H1 (cell line): ENCODE measurements around the gene NMD3. TPM values are rescaled to one million over a fixed set of nuclear protein-coding genes. Genes with fewer than 3 reads are reported as not detected.

Experiments
- BCL11A ChIP-seq, 2 experiments: IDR thresholded peaks; one replicate each; pipeline ENCODE4 v1.6.1; 2011; ENCODE audit warnings: low read depth in 2 of 2, low read length in 2 of 2, mild to moderate bottlenecking in 2 of 2
- POLR2A ChIP-seq, 2 experiments: IDR thresholded peaks; 1 replicate in 1 of 2; 2 replicates in 1 of 2; pipeline ENCODE4 v1.6.1; 2011; ENCODE audit warnings: low read depth in 2 of 2, low read length in 2 of 2, mild to moderate bottlenecking in 2 of 2; ENCODE audit errors: control extremely low read depth in 1 of 2
- RNF2 ChIP-seq: fragments of 200-900, 300-1000 bp; sonication (generic); IDR thresholded peaks from 2 replicates; pipeline ENCODE4 v1.7.1; 2016; ENCODE audit warnings: borderline replicate concordance, low read depth, mild to moderate bottlenecking, antibody characterized with exemption, low read length; ENCODE audit not compliant: poor library complexity, severe bottlenecking; ENCODE audit errors: missing control alignments
- SIRT6 ChIP-seq: IDR thresholded peaks from one replicate; pipeline ENCODE4 v1.7.1; 2012; ENCODE audit warnings: low read length, inconsistent platforms
- SP4 ChIP-seq: IDR thresholded peaks from 2 replicates; pipeline ENCODE4 v1.6.1; 2012; ENCODE audit warnings: low read length, inconsistent platforms
- SRF ChIP-seq: IDR thresholded peaks from 2 replicates; pipeline ENCODE4 v1.6.1; 2011; ENCODE audit warnings: mild to moderate bottlenecking, low read depth, low read length, moderate library complexity
- polyA plus RNA-seq, 7 experiments: library from polyadenylated mRNA; depleted of rRNA in 3 of 7; stranded (reverse) in 5 of 7; unstranded in 2 of 7; fragments of >200 nt in 5 of 7; fragments of 200-250 nt in 2 of 7; gene quantifications; 1 replicate in 5 of 7; 2 replicates in 1 of 7; 4 replicates in 1 of 7; pipeline versions ENCODE4 v1.2.1 to v1.2.3, GENCODE V29; 2011 to 2013; ENCODE audit warnings: missing spikeins in 2 of 7, mixed read lengths in 2 of 7
- total RNA-seq: library from RNA; stranded (reverse); fragmentation: NEBNext Ultra II Directional; extraction: Animal tissue kit (Norgen Biotek cat#: 25700); gene quantifications from 2 replicates; pipeline ENCODE4 v1.2.1, GENCODE V29; 2021
- TF ChIP-seq, protein P1 (sequence below): fragments of 300-600 bp; sonication (generic); IDR thresholded peaks from 2 replicates; pipeline ENCODE4 v1.7.1; 2012; ENCODE audit warnings: low read length, moderate library complexity, mild to moderate bottlenecking, inconsistent platforms; ENCODE audit not compliant: insufficient replicate concordance
- TF ChIP-seq, protein P2 (sequence below): IDR thresholded peaks from 2 replicates; pipeline ENCODE4 v1.6.1; 2012; ENCODE audit warnings: low read length, inconsistent platforms
- TF ChIP-seq, protein P3 (sequence below): IDR thresholded peaks from 2 replicates; pipeline ENCODE4 v1.6.1; 2011; ENCODE audit warnings: low read length, improper control_type of control experiment

The NMD3 gene
- total and polyA plus RNA-seq, 2 of the 8 experiments (the other 6 are each of a cell fraction or from before 2014, with no cell fraction given), result 12.1 to 64.2 TPM

DNA sequence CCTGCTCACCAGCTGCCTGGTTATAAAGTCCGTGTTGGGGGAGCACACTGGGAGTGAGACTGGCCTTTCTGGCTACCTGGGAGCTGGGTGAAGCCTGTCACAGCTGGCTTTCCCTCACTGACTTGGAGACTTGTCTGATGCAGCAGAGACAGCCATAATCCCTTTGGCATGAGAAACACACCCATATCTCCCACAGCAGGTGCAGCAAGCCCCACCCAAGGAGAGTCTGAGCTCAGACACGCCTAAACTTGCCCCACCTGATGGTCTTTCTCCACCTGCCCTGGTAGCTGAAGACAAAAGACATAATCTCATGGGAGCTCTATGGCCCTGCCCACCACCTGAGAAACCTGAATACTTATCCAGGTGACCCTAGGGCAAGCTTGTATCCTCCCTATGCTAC, 54.8 kb downstream of the NMD3 start (continued):
- TF ChIP-seq, protein P1, sequence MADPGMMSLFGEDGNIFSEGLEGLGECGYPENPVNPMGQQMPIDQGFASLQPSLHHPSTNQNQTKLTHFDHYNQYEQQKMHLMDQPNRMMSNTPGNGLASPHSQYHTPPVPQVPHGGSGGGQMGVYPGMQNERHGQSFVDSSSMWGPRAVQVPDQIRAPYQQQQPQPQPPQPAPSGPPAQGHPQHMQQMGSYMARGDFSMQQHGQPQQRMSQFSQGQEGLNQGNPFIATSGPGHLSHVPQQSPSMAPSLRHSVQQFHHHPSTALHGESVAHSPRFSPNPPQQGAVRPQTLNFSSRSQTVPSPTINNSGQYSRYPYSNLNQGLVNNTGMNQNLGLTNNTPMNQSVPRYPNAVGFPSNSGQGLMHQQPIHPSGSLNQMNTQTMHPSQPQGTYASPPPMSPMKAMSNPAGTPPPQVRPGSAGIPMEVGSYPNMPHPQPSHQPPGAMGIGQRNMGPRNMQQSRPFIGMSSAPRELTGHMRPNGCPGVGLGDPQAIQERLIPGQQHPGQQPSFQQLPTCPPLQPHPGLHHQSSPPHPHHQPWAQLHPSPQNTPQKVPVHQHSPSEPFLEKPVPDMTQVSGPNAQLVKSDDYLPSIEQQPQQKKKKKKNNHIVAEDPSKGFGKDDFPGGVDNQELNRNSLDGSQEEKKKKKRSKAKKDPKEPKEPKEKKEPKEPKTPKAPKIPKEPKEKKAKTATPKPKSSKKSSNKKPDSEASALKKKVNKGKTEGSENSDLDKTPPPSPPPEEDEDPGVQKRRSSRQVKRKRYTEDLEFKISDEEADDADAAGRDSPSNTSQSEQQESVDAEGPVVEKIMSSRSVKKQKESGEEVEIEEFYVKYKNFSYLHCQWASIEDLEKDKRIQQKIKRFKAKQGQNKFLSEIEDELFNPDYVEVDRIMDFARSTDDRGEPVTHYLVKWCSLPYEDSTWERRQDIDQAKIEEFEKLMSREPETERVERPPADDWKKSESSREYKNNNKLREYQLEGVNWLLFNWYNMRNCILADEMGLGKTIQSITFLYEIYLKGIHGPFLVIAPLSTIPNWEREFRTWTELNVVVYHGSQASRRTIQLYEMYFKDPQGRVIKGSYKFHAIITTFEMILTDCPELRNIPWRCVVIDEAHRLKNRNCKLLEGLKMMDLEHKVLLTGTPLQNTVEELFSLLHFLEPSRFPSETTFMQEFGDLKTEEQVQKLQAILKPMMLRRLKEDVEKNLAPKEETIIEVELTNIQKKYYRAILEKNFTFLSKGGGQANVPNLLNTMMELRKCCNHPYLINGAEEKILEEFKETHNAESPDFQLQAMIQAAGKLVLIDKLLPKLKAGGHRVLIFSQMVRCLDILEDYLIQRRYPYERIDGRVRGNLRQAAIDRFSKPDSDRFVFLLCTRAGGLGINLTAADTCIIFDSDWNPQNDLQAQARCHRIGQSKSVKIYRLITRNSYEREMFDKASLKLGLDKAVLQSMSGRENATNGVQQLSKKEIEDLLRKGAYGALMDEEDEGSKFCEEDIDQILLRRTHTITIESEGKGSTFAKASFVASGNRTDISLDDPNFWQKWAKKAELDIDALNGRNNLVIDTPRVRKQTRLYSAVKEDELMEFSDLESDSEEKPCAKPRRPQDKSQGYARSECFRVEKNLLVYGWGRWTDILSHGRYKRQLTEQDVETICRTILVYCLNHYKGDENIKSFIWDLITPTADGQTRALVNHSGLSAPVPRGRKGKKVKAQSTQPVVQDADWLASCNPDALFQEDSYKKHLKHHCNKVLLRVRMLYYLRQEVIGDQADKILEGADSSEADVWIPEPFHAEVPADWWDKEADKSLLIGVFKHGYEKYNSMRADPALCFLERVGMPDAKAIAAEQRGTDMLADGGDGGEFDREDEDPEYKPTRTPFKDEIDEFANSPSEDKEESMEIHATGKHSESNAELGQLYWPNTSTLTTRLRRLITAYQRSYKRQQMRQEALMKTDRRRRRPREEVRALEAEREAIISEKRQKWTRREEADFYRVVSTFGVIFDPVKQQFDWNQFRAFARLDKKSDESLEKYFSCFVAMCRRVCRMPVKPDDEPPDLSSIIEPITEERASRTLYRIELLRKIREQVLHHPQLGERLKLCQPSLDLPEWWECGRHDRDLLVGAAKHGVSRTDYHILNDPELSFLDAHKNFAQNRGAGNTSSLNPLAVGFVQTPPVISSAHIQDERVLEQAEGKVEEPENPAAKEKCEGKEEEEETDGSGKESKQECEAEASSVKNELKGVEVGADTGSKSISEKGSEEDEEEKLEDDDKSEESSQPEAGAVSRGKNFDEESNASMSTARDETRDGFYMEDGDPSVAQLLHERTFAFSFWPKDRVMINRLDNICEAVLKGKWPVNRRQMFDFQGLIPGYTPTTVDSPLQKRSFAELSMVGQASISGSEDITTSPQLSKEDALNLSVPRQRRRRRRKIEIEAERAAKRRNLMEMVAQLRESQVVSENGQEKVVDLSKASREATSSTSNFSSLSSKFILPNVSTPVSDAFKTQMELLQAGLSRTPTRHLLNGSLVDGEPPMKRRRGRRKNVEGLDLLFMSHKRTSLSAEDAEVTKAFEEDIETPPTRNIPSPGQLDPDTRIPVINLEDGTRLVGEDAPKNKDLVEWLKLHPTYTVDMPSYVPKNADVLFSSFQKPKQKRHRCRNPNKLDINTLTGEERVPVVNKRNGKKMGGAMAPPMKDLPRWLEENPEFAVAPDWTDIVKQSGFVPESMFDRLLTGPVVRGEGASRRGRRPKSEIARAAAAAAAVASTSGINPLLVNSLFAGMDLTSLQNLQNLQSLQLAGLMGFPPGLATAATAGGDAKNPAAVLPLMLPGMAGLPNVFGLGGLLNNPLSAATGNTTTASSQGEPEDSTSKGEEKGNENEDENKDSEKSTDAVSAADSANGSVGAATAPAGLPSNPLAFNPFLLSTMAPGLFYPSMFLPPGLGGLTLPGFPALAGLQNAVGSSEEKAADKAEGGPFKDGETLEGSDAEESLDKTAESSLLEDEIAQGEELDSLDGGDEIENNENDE, result no peak
- TF ChIP-seq SIRT6 (no peak), SP4 (no peak), SRF (no peak), POLR2A (IDR thresholded peaks at IDR 0.05; ENCODE audit: control extremely low read depth in 1 of 2, low read depth in 2 of 2, low read length in 2 of 2) (no peak), RNF2 (no peak), BCL11A (IDR thresholded peaks at IDR 0.05; ENCODE audit: low read depth in 2 of 2, low read length in 2 of 2) (no peak)
- TF ChIP-seq, protein P2, sequence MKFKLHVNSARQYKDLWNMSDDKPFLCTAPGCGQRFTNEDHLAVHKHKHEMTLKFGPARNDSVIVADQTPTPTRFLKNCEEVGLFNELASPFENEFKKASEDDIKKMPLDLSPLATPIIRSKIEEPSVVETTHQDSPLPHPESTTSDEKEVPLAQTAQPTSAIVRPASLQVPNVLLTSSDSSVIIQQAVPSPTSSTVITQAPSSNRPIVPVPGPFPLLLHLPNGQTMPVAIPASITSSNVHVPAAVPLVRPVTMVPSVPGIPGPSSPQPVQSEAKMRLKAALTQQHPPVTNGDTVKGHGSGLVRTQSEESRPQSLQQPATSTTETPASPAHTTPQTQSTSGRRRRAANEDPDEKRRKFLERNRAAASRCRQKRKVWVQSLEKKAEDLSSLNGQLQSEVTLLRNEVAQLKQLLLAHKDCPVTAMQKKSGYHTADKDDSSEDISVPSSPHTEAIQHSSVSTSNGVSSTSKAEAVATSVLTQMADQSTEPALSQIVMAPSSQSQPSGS, result no peak
- TF ChIP-seq, protein P3, sequence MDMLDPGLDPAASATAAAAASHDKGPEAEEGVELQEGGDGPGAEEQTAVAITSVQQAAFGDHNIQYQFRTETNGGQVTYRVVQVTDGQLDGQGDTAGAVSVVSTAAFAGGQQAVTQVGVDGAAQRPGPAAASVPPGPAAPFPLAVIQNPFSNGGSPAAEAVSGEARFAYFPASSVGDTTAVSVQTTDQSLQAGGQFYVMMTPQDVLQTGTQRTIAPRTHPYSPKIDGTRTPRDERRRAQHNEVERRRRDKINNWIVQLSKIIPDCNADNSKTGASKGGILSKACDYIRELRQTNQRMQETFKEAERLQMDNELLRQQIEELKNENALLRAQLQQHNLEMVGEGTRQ, result no peak
